Endothelial cell of umbilical vein (primary cell): ENCODE measurements around the gene PDK2. TPM values are rescaled to one million over a fixed set of nuclear protein-coding genes. Genes with fewer than 3 reads are reported as not detected.

Experiments used
- BruUV-seq: library from RNA; stranded (reverse); fragments of 400-500 nt; replicated peaks from 2 replicates; lab custom pipeline; 2021; lab: Mats Ljungman, UMichigan
- CTCF ChIA-PET: fragments of 300-600, 350-600 bp; sonication (Branson Sonifier 250); formaldehyde crosslinking; loops from one replicate; lab custom pipeline; 2021; ENCODE audit warnings: antibody characterized with exemption, inconsistent platforms; lab: Charles Lee
- POLR2A ChIA-PET: fragments of 300-600, 350-600 bp; sonication (Branson Sonifier 250); formaldehyde crosslinking; loops from one replicate; lab custom pipeline; 2021; ENCODE audit warnings: antibody characterized with exemption, inconsistent platforms; lab: Charles Lee
- DNase-seq: peaks from one replicate; pipeline ENCODE4 v3.0.0-alpha.2; 2011; ENCODE audit warnings: low read depth, low spot score
- FAIRE-seq: peaks from 2 replicates; lab custom pipeline; 2011; peaks lifted over from hg19 to GRCh38; lab: Jason Lieb, UNC
- H2AFZ ChIP-seq: 2 replicates; pipeline ENCODE4 v1.6.0; 2012; ENCODE audit warnings: low read depth, low read length, control low read depth, inconsistent platforms
- H3K27ac ChIP-seq: 2 replicates; pipeline ENCODE4 v1.5.1; 2011; ENCODE audit warnings: low read depth, mild to moderate bottlenecking, control low read depth, low read length, moderate library complexity; ENCODE audit not compliant: insufficient read depth
- H3K27me3 ChIP-seq, 2 experiments: 2 replicates each; pipeline versions ENCODE4 v1.6.0 to v1.6.1; 2011; ENCODE audit warnings: low read length in 2 of 2, mixed read lengths in 1 of 2; ENCODE audit not compliant: control insufficient read depth in 2 of 2, insufficient read depth in 2 of 2
- H3K36me3 ChIP-seq, 2 experiments: 2 replicates in 1 of 2; 3 replicates in 1 of 2; pipeline ENCODE4 v1.5.1; 2011; ENCODE audit warnings: low read length in 2 of 2, mild to moderate bottlenecking in 1 of 2, moderate library complexity in 1 of 2; ENCODE audit not compliant: control insufficient read depth in 2 of 2, insufficient read depth in 2 of 2; ENCODE audit errors: extremely low read depth in 1 of 2
- H3K4me1 ChIP-seq: 3 replicates; pipeline ENCODE4 v1.5.1; 2011; ENCODE audit warnings: mild to moderate bottlenecking, low read length; ENCODE audit not compliant: control insufficient read depth, insufficient read depth; ENCODE audit errors: extremely low read depth
- H3K4me2 ChIP-seq: 2 replicates; pipeline ENCODE4 v1.6.1; 2011; ENCODE audit warnings: low read length, control low read depth, mixed read lengths; ENCODE audit not compliant: insufficient read depth
- H3K4me3 ChIP-seq, 3 experiments: fragments of 200-600 bp in 1 of 3; sonication (generic), shearing (Covaris generic) in 1 of 3; replicated peaks in 1 of 3; 2 replicates each; pipeline ENCODE4 v1.5.1; 2011 to 2016; ENCODE audit warnings: control low read depth in 3 of 3, low read length in 3 of 3, mild to moderate bottlenecking in 2 of 3, inconsistent platforms in 1 of 3, low read depth in 1 of 3, moderate library complexity in 1 of 3; ENCODE audit not compliant: insufficient read depth in 1 of 3
- H3K79me2 ChIP-seq: 2 replicates; pipeline ENCODE4 v1.6.0; 2012; ENCODE audit warnings: low read length, inconsistent platforms; ENCODE audit not compliant: control insufficient read depth, insufficient read depth
- H3K9ac ChIP-seq: replicated peaks from 2 replicates; pipeline ENCODE3; 2011; ENCODE audit warnings: low read length, control low read depth; ENCODE audit not compliant: insufficient read depth; ENCODE audit errors: extremely low read depth
- H3K9me1 ChIP-seq: replicated peaks from 3 replicates; pipeline ENCODE4 v1.6.0; 2011; ENCODE audit warnings: mild to moderate bottlenecking, low read length; ENCODE audit not compliant: control insufficient read depth, insufficient read depth; ENCODE audit errors: extremely low read depth
- H3K9me3 ChIP-seq: replicated peaks from 2 replicates; pipeline ENCODE4 v1.5.1; 2012; ENCODE audit warnings: low read length, inconsistent platforms; ENCODE audit not compliant: control insufficient read depth, insufficient read depth
- H4K20me1 ChIP-seq: replicated peaks from 2 replicates; pipeline ENCODE3; 2011; ENCODE audit warnings: mild to moderate bottlenecking, low read length; ENCODE audit not compliant: control insufficient read depth, insufficient read depth; ENCODE audit errors: extremely low read depth
- EZH2 ChIP-seq: IDR thresholded peaks from 2 replicates; pipeline ENCODE4 v1.6.1; 2012; ENCODE audit warnings: borderline replicate concordance, low read depth, mild to moderate bottlenecking, moderate library complexity, low read length, inconsistent platforms; ENCODE audit not compliant: severe bottlenecking
- FOS ChIP-seq: IDR thresholded peaks from 2 replicates; pipeline ENCODE4 v1.6.1; 2011; ENCODE audit warnings: mild to moderate bottlenecking, low read length, moderate library complexity, borderline replicate concordance; ENCODE audit not compliant: insufficient read depth
- GATA2 ChIP-seq: IDR thresholded peaks from 2 replicates; pipeline ENCODE4 v1.7.0; 2011; ENCODE audit warnings: low read depth, mild to moderate bottlenecking, moderate library complexity, mixed read lengths, low read length; ENCODE audit not compliant: insufficient read length, insufficient read depth
- JUN ChIP-seq: IDR thresholded peaks from 2 replicates; pipeline ENCODE4 v1.6.1; 2011; ENCODE audit warnings: borderline replicate concordance, low read depth; ENCODE audit not compliant: insufficient read length, insufficient read depth
- MAX ChIP-seq: IDR thresholded peaks from 2 replicates; pipeline ENCODE4 v1.6.1; 2011; ENCODE audit not compliant: insufficient read depth, insufficient read length
- MYC ChIP-seq: IDR thresholded peaks from one replicate; pipeline ENCODE4 v1.6.1; 2011; ENCODE audit warnings: mild to moderate bottlenecking, low read depth, low read length
- POLR2A ChIP-seq: IDR thresholded peaks from 2 replicates; pipeline ENCODE4 v1.6.1; 2012; ENCODE audit warnings: low read depth, mild to moderate bottlenecking, control low read depth, low read length
- POLR2AphosphoS5 ChIP-seq: IDR thresholded peaks from 2 replicates; pipeline ENCODE4 v1.6.1; 2012; ENCODE audit warnings: low read depth, mild to moderate bottlenecking, control low read depth, low read length, moderate library complexity; ENCODE audit not compliant: insufficient read depth
- dilution Hi-C: fragments of 300-500 bp; cut with MboI; formaldehyde crosslinking; loops from one replicate; pipeline ENCODE4 v1.15.0; 2019; ENCODE audit warnings: low sequenced_read_pairs; ENCODE audit not compliant: extremely low pct_ligation_motif_present
- intact Hi-C: fragments of 100-400 bp; cut with micrococcal nuclease; formaldehyde crosslinking; loops from one replicate; pipeline ENCODE4 v1.10.0; 2022
- polyA plus RNA-seq, 4 experiments: library from polyadenylated mRNA; depleted of rRNA in 3 of 4; stranded (reverse) in 3 of 4; unstranded in 1 of 4; fragments of >200 nt; gene quantifications; 2 replicates each; pipeline versions ENCODE4 v1.2.1 to v1.2.3, GENCODE V29; 2011 to 2012; ENCODE audit warnings: missing spikeins in 1 of 4
- total RNA-seq: library from RNA; stranded (reverse); gene quantifications from 2 replicates; pipeline ENCODE4 v1.2.3, GENCODE V29; 2021
- TF ChIP-seq, protein P1 (sequence below), 2 donors: IDR thresholded peaks; 1 replicate in 1 of 2; 2 replicates in 1 of 2; pipeline ENCODE4 v1.5.1; 2011; ENCODE audit warnings: low read length in 2 of 2, mild to moderate bottlenecking in 2 of 2, moderate library complexity in 2 of 2, control low read depth in 1 of 2, inconsistent platforms in 1 of 2, low read depth in 1 of 2; ENCODE audit not compliant: insufficient read depth in 1 of 2; ENCODE audit errors: extremely low read depth in 1 of 2

Gene PDK2
- total and polyA plus RNA-seq, 2 donors (not counting 3 experiments of a cell fraction or from before 2014, with no cell fraction given), result 21.3 to 114 TPM

- H3K9me1 ChIP-seq, result no peaks in the 10 kb centered on the region
- H3K4me2 ChIP-seq, result no peak overlapping the region
- H3K9ac ChIP-seq, result no peak overlapping the region
- H3K9me3 ChIP-seq, result no peaks in the 10 kb centered on the region
- dilution Hi-C loops (no loop called here), intact Hi-C loops (no loop called here)
- FAIRE-seq (no peak), DNase-seq (no peak)
- ChIA-PET CTCF (interaction anchor here (3.5 to 3.9 kb wide), 2 partner anchors 9 to 12 kb away, joined by 12 to 19 read pairs; no protein-coding TSS in a partner anchor), POLR2A (no interaction called here)
- H3K36me3 ChIP-seq, result peaks cover 0 to 5% of the 10 kb centered on the region in 2 experiments
- H2AFZ ChIP-seq, result no peak overlapping the region
- no peaks in the 10 kb centered on the region for H3K4me1 ChIP-seq
- H4K20me1 ChIP-seq, result no peaks in the 10 kb centered on the region
- H3K27me3 ChIP-seq, result no peaks in the 10 kb centered on the region
- TF ChIP-seq POLR2AphosphoS5, result no peak
- TF ChIP-seq FOS, result no peak
- TF ChIP-seq, protein P1, sequence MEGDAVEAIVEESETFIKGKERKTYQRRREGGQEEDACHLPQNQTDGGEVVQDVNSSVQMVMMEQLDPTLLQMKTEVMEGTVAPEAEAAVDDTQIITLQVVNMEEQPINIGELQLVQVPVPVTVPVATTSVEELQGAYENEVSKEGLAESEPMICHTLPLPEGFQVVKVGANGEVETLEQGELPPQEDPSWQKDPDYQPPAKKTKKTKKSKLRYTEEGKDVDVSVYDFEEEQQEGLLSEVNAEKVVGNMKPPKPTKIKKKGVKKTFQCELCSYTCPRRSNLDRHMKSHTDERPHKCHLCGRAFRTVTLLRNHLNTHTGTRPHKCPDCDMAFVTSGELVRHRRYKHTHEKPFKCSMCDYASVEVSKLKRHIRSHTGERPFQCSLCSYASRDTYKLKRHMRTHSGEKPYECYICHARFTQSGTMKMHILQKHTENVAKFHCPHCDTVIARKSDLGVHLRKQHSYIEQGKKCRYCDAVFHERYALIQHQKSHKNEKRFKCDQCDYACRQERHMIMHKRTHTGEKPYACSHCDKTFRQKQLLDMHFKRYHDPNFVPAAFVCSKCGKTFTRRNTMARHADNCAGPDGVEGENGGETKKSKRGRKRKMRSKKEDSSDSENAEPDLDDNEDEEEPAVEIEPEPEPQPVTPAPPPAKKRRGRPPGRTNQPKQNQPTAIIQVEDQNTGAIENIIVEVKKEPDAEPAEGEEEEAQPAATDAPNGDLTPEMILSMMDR (IDR thresholded peaks at IDR 0.05; ENCODE audit: extremely low read depth in 1 of 2, insufficient read depth in 1 of 2, low read depth in 1 of 2, low read length in 2 of 2), result no peak
- TF ChIP-seq MAX, result no peak
- no peak for TF ChIP-seq GATA2
- no peak for TF ChIP-seq MYC
- TF ChIP-seq JUN, result no peak
- no peak for TF ChIP-seq POLR2A
- no peak for TF ChIP-seq EZH2
- no peaks in the 10 kb centered on the region for H3K79me2 ChIP-seq
- no peak overlapping the region for H3K4me3 ChIP-seq
- H3K27ac ChIP-seq, result no peak overlapping the region
- no TSS peak for BruUV-seq
Observed at GRCh38 chr17:50103252-50103651, 8.1 kb downstream of the PDK2 start.
